Measurements from ENCODE around the gene SRRM2. TPM values are rescaled to one million over a fixed set of nuclear protein-coding genes. Genes with fewer than 3 reads are reported as not detected.

Gene SRRM2
- total RNA-seq, 1 experiment from 2014 or later, result 746 TPM

DNA sequence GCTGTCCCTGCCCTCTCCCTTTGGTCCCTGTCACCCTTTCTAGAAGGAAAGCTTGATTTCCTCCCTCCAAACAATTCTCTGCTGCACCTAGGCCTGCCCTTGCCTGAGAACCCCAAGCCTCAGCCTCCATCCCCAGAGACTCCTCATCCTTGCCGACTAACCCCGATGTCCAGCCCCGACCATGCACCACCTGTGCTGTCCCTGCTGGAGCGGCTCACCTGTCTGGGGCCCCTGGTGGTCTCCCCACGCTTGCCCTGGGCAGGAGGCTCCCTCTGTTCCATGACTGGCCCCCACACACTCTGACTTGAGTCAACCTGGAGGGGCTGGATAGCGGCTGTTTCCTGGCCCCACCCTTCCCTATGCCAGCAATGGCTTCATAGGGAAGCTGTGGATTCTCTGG, 12.0 kb upstream of the SRRM2 start:
- intact Hi-C loops (cut with micrococcal nuclease; ENCODE audit: unreplicated experiment), result no loop called here
- ChIA-PET POLR2A (ENCODE audit: unreplicated experiment) (no interaction called here), CTCF (no interaction called here)
- H2AFZ ChIP-seq, result no peak overlapping the region
- H3K27me3 ChIP-seq (ENCODE audit: insufficient read depth, low read depth), result no peaks in the 10 kb centered on the region
- no peaks in the 10 kb centered on the region for H3K9me3 ChIP-seq (ENCODE audit: insufficient read depth, low read depth)
- TF ChIP-seq EZH2 (IDR thresholded peaks at IDR 0.05; ENCODE audit: low read depth), result no peak
- TF ChIP-seq, protein P1, sequence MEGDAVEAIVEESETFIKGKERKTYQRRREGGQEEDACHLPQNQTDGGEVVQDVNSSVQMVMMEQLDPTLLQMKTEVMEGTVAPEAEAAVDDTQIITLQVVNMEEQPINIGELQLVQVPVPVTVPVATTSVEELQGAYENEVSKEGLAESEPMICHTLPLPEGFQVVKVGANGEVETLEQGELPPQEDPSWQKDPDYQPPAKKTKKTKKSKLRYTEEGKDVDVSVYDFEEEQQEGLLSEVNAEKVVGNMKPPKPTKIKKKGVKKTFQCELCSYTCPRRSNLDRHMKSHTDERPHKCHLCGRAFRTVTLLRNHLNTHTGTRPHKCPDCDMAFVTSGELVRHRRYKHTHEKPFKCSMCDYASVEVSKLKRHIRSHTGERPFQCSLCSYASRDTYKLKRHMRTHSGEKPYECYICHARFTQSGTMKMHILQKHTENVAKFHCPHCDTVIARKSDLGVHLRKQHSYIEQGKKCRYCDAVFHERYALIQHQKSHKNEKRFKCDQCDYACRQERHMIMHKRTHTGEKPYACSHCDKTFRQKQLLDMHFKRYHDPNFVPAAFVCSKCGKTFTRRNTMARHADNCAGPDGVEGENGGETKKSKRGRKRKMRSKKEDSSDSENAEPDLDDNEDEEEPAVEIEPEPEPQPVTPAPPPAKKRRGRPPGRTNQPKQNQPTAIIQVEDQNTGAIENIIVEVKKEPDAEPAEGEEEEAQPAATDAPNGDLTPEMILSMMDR (conservative IDR thresholded peaks at IDR 0.05), result no peak
- no peak for DNase-seq
- no TSS peak for BruUV-seq (replicated peaks)
- H3F3A ChIP-seq (ENCODE audit: insufficient read depth, low read depth), result no peaks in the 10 kb centered on the region
- no peaks in the 10 kb centered on the region for H3K79me2 ChIP-seq (ENCODE audit: low read depth)
- no peaks in the 10 kb centered on the region for H3K9me2 ChIP-seq (ENCODE audit: insufficient read depth)
- H3K36me3 ChIP-seq (ENCODE audit: low read depth), result no peaks in the 10 kb centered on the region
- H3K4me2 ChIP-seq, result no peak overlapping the region
- no peak overlapping the region for H3K4me3 ChIP-seq
- H3K27ac ChIP-seq, result no peak overlapping the region
- no peaks in the 10 kb centered on the region for H4K20me1 ChIP-seq (ENCODE audit: insufficient read depth)
- H3K4me1 ChIP-seq (replicated peaks; ENCODE audit: insufficient read depth), result no peaks in the 10 kb centered on the region

GRCh38 chr16:2741168-2741567, 11.3 kb upstream of the SRRM2 start:
- intact Hi-C loops (cut with micrococcal nuclease; ENCODE audit: unreplicated experiment), result no loop called here
- Histone ChIP-seq H3K27me3 (ENCODE audit: insufficient read depth, low read depth) (no peaks in the 10 kb centered on the region), H4K20me1 (ENCODE audit: insufficient read depth) (no peaks in the 10 kb centered on the region), H3K9me2 (ENCODE audit: insufficient read depth) (no peaks in the 10 kb centered on the region), H3K4me1 (replicated peaks; ENCODE audit: insufficient read depth) (no peaks in the 10 kb centered on the region), H3F3A (ENCODE audit: insufficient read depth, low read depth) (no peaks in the 10 kb centered on the region), H3K9me3 (ENCODE audit: insufficient read depth, low read depth) (no peaks in the 10 kb centered on the region), H3K36me3 (ENCODE audit: low read depth) (no peaks in the 10 kb centered on the region), H2AFZ (no peak overlapping the region), H3K4me2 (no peak overlapping the region), H3K27ac (no peak overlapping the region), H3K79me2 (ENCODE audit: low read depth) (no peaks in the 10 kb centered on the region), H3K4me3 (no peak overlapping the region)
- no peak for DNase-seq
- CTCF ChIA-PET, result interaction anchor here (0.6 kb wide), 1 partner anchor 134 kb away, joined by 17 read pairs; no protein-coding TSS in a partner anchor
- POLR2A ChIA-PET (ENCODE audit: unreplicated experiment), result no interaction called here
- BruUV-seq (replicated peaks), result no TSS peak
- no peak for TF ChIP-seq EZH2 (IDR thresholded peaks at IDR 0.05; ENCODE audit: low read depth)

DNA sequence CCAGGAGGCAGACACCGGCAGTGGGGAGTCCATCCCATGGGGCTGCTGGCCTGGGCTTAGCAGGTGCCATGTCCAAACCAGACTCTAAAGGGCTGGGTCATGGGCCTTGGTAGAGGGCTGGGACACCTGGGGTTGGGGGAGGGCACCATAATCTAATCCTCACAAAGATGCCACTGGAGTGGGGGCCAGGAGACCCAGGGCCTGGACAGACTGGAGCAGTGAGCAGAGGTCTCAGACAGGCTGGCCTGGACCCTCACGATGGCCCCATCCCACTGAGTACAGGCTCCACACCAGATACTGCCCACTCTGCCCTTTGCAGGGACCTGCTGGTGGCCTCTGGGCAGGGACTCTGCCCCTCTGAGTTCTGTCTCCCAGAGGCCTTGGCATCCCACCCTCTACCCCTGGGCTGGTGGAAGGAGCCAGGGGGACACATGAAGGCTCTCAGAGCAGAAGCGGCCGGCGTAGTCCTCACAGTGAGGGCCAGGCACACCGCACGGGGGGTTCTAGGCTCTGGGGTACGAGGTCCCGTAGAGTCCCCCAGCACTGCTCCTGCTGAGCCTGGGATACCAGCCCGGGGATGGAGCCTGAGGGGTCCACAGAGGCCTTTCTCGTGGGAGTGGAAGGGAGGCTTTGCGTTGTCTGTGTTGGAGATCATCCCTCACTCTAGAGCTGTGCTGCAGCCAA, 10.0 kb upstream of the SRRM2 start:
- no peak for DNase-seq
- H3K9me2 ChIP-seq (ENCODE audit: insufficient read depth), result no peaks in the 10 kb centered on the region
- no peaks in the 10 kb centered on the region for H3K27me3 ChIP-seq (ENCODE audit: insufficient read depth, low read depth)
- no peak overlapping the region for H3K4me2 ChIP-seq
- no peaks in the 10 kb centered on the region for H4K20me1 ChIP-seq (ENCODE audit: insufficient read depth)
- ChIA-PET CTCF (interaction anchor here (0.7 kb wide), 1 partner anchor 41 kb away, joined by 7 read pairs; no protein-coding TSS in a partner anchor), POLR2A (ENCODE audit: unreplicated experiment) (no interaction called here)
- no peaks in the 10 kb centered on the region for H3F3A ChIP-seq (ENCODE audit: insufficient read depth, low read depth)
- H2AFZ ChIP-seq, result no peak overlapping the region
- no peak overlapping the region for H3K27ac ChIP-seq
- intact Hi-C loops (cut with micrococcal nuclease; ENCODE audit: unreplicated experiment), result no loop called here
- H3K9me3 ChIP-seq (ENCODE audit: insufficient read depth, low read depth), result no peaks in the 10 kb centered on the region
- H3K4me1 ChIP-seq (replicated peaks; ENCODE audit: insufficient read depth), result no peaks in the 10 kb centered on the region
- no peak overlapping the region for H3K4me3 ChIP-seq
- H3K79me2 ChIP-seq (ENCODE audit: low read depth), result no peaks in the 10 kb centered on the region
- no TSS peak for BruUV-seq (replicated peaks)
- H3K36me3 ChIP-seq (ENCODE audit: low read depth), result no peaks in the 10 kb centered on the region
- TF ChIP-seq, protein P1 (conservative IDR thresholded peaks at IDR 0.05), result no peak
- TF ChIP-seq EZH2 (IDR thresholded peaks at IDR 0.05; ENCODE audit: low read depth), result no peak

Measured in PC-9 (cell line).